ENCODE results near the gene ELAVL1. TPM values are rescaled to one million over a fixed set of nuclear protein-coding genes. Genes with fewer than 3 reads are reported as not detected.

The ELAVL1 gene
- total RNA-seq, 1 donor from 2014 or later, result 37.4 TPM

DNA sequence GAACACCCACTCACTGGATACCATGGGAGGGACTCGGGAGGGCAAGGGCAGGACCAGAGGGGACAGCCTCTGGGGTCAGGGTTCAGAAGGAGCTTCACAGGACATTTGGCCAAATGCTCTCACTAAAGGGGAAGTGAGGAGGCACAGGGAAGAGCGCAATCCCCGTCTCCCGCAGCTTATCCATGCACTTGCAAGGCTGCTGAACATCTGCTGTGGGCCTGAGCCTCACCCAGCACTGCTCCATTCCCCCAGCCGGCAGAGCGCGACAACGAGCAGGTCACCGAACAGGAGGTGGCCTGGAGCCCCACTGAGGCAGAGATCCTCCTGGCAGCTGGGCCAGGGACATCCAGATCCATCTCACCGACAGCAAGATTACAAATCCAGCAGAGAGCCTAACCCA is 23.3 kb downstream of the ELAVL1 start:
- no peaks in the 10 kb centered on the region for H3K27me3 ChIP-seq (ENCODE audit: control insufficient read depth, insufficient read depth, low read length)
- DNase-seq (ENCODE audit: low read depth) (no peak), FAIRE-seq (no peak)
- no peak overlapping the region for H3K4me3 ChIP-seq (ENCODE audit: low read depth, low read length)
- TF ChIP-seq, protein P1, sequence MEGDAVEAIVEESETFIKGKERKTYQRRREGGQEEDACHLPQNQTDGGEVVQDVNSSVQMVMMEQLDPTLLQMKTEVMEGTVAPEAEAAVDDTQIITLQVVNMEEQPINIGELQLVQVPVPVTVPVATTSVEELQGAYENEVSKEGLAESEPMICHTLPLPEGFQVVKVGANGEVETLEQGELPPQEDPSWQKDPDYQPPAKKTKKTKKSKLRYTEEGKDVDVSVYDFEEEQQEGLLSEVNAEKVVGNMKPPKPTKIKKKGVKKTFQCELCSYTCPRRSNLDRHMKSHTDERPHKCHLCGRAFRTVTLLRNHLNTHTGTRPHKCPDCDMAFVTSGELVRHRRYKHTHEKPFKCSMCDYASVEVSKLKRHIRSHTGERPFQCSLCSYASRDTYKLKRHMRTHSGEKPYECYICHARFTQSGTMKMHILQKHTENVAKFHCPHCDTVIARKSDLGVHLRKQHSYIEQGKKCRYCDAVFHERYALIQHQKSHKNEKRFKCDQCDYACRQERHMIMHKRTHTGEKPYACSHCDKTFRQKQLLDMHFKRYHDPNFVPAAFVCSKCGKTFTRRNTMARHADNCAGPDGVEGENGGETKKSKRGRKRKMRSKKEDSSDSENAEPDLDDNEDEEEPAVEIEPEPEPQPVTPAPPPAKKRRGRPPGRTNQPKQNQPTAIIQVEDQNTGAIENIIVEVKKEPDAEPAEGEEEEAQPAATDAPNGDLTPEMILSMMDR (IDR thresholded peaks at IDR 0.05; ENCODE audit: insufficient read depth, low read length, severe bottlenecking), result no peak
- peaks cover 39% of the 10 kb centered on the region for H3K36me3 ChIP-seq (ENCODE audit: control insufficient read depth, insufficient read depth, low read length)

DNA sequence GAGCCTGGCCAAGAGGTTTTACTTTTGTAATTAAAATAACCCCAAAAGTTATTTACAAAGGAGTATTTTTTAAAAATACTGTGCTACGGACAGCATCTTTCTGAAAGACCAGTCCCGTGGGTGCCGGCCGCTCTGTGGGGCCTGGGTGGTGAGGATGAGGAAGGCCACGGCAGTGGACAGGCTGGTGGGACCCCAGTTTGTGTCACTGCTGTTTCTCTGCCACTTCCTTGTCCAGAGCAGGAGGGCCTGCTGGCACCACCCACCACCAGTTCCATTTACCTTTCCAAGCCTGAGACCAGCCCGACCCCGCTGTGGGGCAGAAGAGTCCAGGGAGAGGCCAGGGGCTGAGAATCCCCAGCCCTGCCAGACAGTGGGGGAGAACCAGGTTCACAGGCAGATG is 23.8 kb downstream of the ELAVL1 start:
- DNase-seq (ENCODE audit: low read depth) (no peak), FAIRE-seq (no peak)
- TF ChIP-seq, protein P1 (IDR thresholded peaks at IDR 0.05; ENCODE audit: insufficient read depth, low read length, severe bottlenecking), result no peak
- Histone ChIP-seq H3K36me3 (ENCODE audit: control insufficient read depth, insufficient read depth, low read length) (peaks cover 41% of the 10 kb centered on the region), H3K27me3 (ENCODE audit: control insufficient read depth, insufficient read depth, low read length) (no peaks in the 10 kb centered on the region), H3K4me3 (ENCODE audit: low read depth, low read length) (no peak overlapping the region)

DNA sequence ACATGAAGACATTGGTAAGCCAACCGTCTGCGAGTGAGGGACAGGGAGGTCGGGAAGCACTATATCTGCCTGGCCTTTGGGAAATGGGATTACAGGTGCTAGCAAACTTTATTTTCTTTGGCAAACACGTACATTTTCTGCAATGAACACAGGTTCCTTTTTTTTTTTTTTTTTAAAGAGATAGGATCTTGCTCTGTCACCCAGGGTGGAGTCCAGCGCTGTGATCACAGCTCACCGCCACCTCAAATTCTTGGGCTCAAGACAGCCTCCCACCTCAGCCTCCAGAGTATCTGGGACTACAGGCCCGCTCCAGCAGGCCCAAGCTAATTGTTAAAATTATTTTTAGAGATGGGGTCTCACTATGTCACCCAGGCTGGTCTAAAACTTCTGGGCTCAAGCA is 24.2 kb downstream of the ELAVL1 start:
- TF ChIP-seq, protein P1 (IDR thresholded peaks at IDR 0.05; ENCODE audit: insufficient read depth, low read length, severe bottlenecking), result no peak
- FAIRE-seq, result no peak
- no peak for DNase-seq (ENCODE audit: low read depth)
- Histone ChIP-seq H3K36me3 (ENCODE audit: control insufficient read depth, insufficient read depth, low read length) (peaks cover 43% of the 10 kb centered on the region), H3K27me3 (ENCODE audit: control insufficient read depth, insufficient read depth, low read length) (no peaks in the 10 kb centered on the region), H3K4me3 (ENCODE audit: low read depth, low read length) (no peak overlapping the region)

DNA sequence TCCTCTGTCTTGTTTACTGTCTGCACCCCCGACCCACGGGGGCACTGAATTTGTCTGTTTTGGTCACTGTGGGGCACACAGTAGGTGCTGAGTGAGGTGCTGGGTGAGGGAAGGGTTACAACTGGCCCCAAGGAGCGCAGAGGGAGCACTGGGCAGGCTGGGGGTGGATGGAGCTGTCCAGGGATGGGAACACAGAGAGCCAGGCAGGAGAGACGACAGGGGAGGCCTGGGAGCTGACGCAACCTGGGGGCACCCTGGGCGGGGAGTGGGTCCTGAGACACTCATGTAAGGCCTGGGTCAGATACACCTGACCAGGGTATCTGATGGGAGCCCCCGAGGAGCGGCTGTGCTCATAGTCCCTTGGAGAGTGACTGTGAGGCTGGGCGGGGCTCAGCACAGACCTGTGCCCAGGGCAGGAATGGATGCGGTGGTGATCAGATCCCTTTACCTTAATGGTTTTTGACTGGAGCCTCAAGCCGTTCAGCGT is 24.8 kb downstream of the ELAVL1 start:
- DNase-seq (ENCODE audit: low read depth), result no peak
- TF ChIP-seq, protein P1 (IDR thresholded peaks at IDR 0.05; ENCODE audit: insufficient read depth, low read length, severe bottlenecking), result no peak
- no peak for FAIRE-seq
- Histone ChIP-seq H3K4me3 (ENCODE audit: low read depth, low read length) (no peak overlapping the region), H3K27me3 (ENCODE audit: control insufficient read depth, insufficient read depth, low read length) (no peaks in the 10 kb centered on the region), H3K36me3 (ENCODE audit: control insufficient read depth, insufficient read depth, low read length) (peaks cover 43% of the 10 kb centered on the region)

DNA sequence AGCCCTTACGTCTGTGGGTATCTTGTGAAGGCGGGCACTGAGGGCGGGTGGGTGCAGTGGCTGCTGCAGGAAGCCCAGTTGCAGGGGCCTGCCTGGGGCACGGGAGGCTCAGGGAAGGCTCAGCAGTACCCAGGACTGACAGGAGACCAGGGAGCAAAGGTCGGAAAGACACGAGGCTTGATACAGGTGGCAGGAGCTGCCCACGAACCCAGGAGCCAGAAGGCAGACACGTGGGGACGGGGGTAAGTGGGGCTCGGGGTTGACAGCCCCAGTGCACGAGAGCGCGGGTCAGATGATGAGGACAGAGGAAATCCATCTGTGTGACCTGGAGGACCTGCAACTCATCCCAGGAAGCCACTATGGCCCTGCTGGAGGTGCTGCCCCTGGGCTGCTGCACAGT is 25.3 kb downstream of the ELAVL1 start:
- H3K36me3 ChIP-seq (ENCODE audit: control insufficient read depth, insufficient read depth, low read length), result peaks cover 42% of the 10 kb centered on the region

More for the DNA sequence above, 25.3 kb downstream of the ELAVL1 start:
- Histone ChIP-seq H3K27me3 (ENCODE audit: control insufficient read depth, insufficient read depth, low read length) (no peaks in the 10 kb centered on the region), H3K4me3 (ENCODE audit: low read depth, low read length) (no peak overlapping the region)
- TF ChIP-seq, protein P1 (IDR thresholded peaks at IDR 0.05; ENCODE audit: insufficient read depth, low read length, severe bottlenecking), result no peak
- DNase-seq (ENCODE audit: low read depth) (no peak), FAIRE-seq (no peak)

Data from bronchial epithelial cell (primary cell).